PC-3 (cell line): ENCODE measurements around the gene KANK3. TPM values are rescaled to one million over a fixed set of nuclear protein-coding genes. Genes with fewer than 3 reads are reported as not detected.

Source experiments
- ATAC-seq: fragments of 200-7000 bp; cut with Tn5 transposase; 2 replicates; pipeline ENCODE4 v1.9.1; 2020; ENCODE audit warnings: mild to moderate bottlenecking, moderate library complexity
- BruUV-seq: library from RNA; stranded (reverse); fragments of 400-500 nt; replicated peaks from 2 replicates; lab custom pipeline; 2021; lab: Mats Ljungman, UMichigan
- CTCF ChIA-PET: fragments of 300-600 bp; sonication (Branson Sonifier 250); formaldehyde crosslinking; loops from one replicate; lab custom pipeline; 2022; ENCODE audit warnings: antibody characterized with exemption; lab: Charles Lee
- POLR2A ChIA-PET: fragments of 300-600 bp; sonication (Branson Sonifier 250); formaldehyde crosslinking; loops from one replicate; lab custom pipeline; 2022; ENCODE audit warnings: antibody characterized with exemption; ENCODE audit not compliant: unreplicated experiment; lab: Charles Lee
- DNase-seq: peaks from one replicate; pipeline ENCODE4 v3.0.0-alpha.2; 2015
- H2AFZ ChIP-seq: fragments of 300-600 bp; sonication (generic); 2 replicates; pipeline ENCODE4 v1.6.0; 2016; ENCODE audit warnings: antibody characterized with exemption, low read length
- H3F3A ChIP-seq: fragments of 300-600 bp; sonication (generic); one replicate; pipeline ENCODE4 v1.6.0; 2017; ENCODE audit warnings: antibody characterized with exemption, low read length, control low read depth, mild to moderate bottlenecking; ENCODE audit not compliant: unreplicated experiment
- H3K27ac ChIP-seq: fragments of 300-600 bp; sonication (generic); 2 replicates; pipeline ENCODE4 v1.5.1; 2016; ENCODE audit warnings: mild to moderate bottlenecking, low read length
- H3K27me3 ChIP-seq: fragments of 300-600 bp; sonication (generic); 2 replicates; pipeline ENCODE4 v1.6.1; 2016; ENCODE audit warnings: low read length, mixed read lengths
- H3K36me3 ChIP-seq: fragments of 300-600 bp; sonication (generic); 2 replicates; pipeline ENCODE4 v1.6.1; 2016; ENCODE audit warnings: low read depth, mixed run types, low read length, mixed read lengths
- H3K4me1 ChIP-seq: fragments of 300-600 bp; sonication (generic); 2 replicates; pipeline ENCODE4 v1.5.1; 2016; ENCODE audit warnings: low read length; ENCODE audit not compliant: insufficient read depth
- H3K4me2 ChIP-seq: fragments of 300-600 bp; sonication (generic); 2 replicates; pipeline ENCODE4 v1.6.0; 2016; ENCODE audit warnings: low read length
- H3K4me3 ChIP-seq: fragments of 300-600 bp; sonication (generic); 2 replicates; pipeline ENCODE4 v1.5.1; 2016; ENCODE audit warnings: mild to moderate bottlenecking, low read length, mixed read lengths
- H3K79me2 ChIP-seq: fragments of 300-600 bp; sonication (generic); 2 replicates; pipeline ENCODE4 v1.6.1; 2017; ENCODE audit warnings: low read length, mixed read lengths
- H3K9ac ChIP-seq: fragments of 300-600 bp; sonication (generic); 2 replicates; pipeline ENCODE4 v1.6.0; 2016; ENCODE audit warnings: mild to moderate bottlenecking, low read length
- H3K9me2 ChIP-seq: fragments of 300-600 bp; sonication (generic); replicated peaks from 2 replicates; pipeline ENCODE4 v1.6.1; 2016; ENCODE audit warnings: mixed run types, low read length, mixed read lengths
- H3K9me3 ChIP-seq: fragments of 300-600 bp; sonication (generic); 2 replicates; pipeline ENCODE4 v1.6.1; 2016; ENCODE audit warnings: low read length, mixed read lengths
- H4K20me1 ChIP-seq: fragments of 300-600 bp; sonication (generic); 2 replicates; pipeline ENCODE4 v1.6.1; 2016; ENCODE audit warnings: low read length, mixed read lengths
- CTCF ChIP-seq: fragments of 300-600 bp; sonication (generic); conservative IDR thresholded peaks from 2 replicates; pipeline ENCODE4 v1.5.1; 2017; ENCODE audit warnings: antibody characterized with exemption, low read depth, mild to moderate bottlenecking, low read length
- EZH2 ChIP-seq: fragments of 300-600 bp; sonication (generic); IDR thresholded peaks from one replicate; pipeline ENCODE4 v1.6.1; 2017; ENCODE audit warnings: antibody characterized with exemption, mild to moderate bottlenecking, low read length; ENCODE audit not compliant: unreplicated experiment
- EZH2phosphoT487 ChIP-seq: fragments of 300-600 bp; sonication (generic); IDR thresholded peaks from 2 replicates; pipeline ENCODE4 v1.6.1; 2018; ENCODE audit warnings: mild to moderate bottlenecking, antibody characterized with exemption, low read length, borderline replicate concordance
- intact Hi-C: fragments of 100-400 bp; cut with micrococcal nuclease; formaldehyde crosslinking; loops from 2 replicates; pipeline ENCODE4 v1.9.0; 2023
- total RNA-seq: library from RNA; depleted of rRNA; stranded (reverse); fragments of >200 nt; gene quantifications from 2 replicates; pipeline ENCODE4 v1.2.3, GENCODE V29; 2014

KANK3 gene
- total RNA-seq, 1 experiment from 2014 or later = 0.87 TPM

GRCh38 chr19:8335343-8336071 is 7.6 kb downstream of the KANK3 start:
- ChIA-PET POLR2A (interaction anchor here (0.6 kb wide), 1 partner anchor 115 kb away, joined by 3 read pairs; no protein-coding TSS in a partner anchor), CTCF (interaction anchor here (0.8 to 1.2 kb wide), 2 partner anchors 12 to 27 kb away, joined by 3 read pairs; partner anchors contain the start of gene CD320)
- Histone ChIP-seq H3K4me3 (peak overlapping the region; percentile 66; the same call in 1 of the 2 replicates), H4K20me1 (no peaks in the 10 kb centered on the region), H3K9me2 (no peaks in the 10 kb centered on the region), H3K4me1 (peaks cover 11% of the 10 kb centered on the region; the same call in 1 of the 2 replicates), H3K9ac (no peak overlapping the region), H3K79me2 (no peaks in the 10 kb centered on the region), H3K27ac (no peak overlapping the region), H3K4me2 (peak overlapping the region; percentile 92), H3K9me3 (no peaks in the 10 kb centered on the region), H3F3A (no peaks in the 10 kb centered on the region), H3K27me3 (peaks cover 22% of the 10 kb centered on the region), H3K36me3 (no peaks in the 10 kb centered on the region), H2AFZ (peak overlapping the region; percentile 87; the same call in 1 of the 2 replicates)
- no TSS peak for BruUV-seq
- no peak for DNase-seq
- no peak for TF ChIP-seq EZH2
- peak; percentile 40; the same call in 1 of the 2 replicates for TF ChIP-seq CTCF
- no peak for TF ChIP-seq EZH2phosphoT487
- intact Hi-C loops = no loop called here
- ATAC-seq = peak; percentile 41

- Histone ChIP-seq H3K27me3 (peaks cover 22% of the 10 kb centered on the region), H3K9me3 (no peaks in the 10 kb centered on the region), H4K20me1 (no peaks in the 10 kb centered on the region), H3K27ac (no peak overlapping the region), H3K79me2 (no peaks in the 10 kb centered on the region), H3K9me2 (no peaks in the 10 kb centered on the region), H3K4me1 (peaks cover 11% of the 10 kb centered on the region; the same call in 1 of the 2 replicates), H3K4me3 (peak overlapping the region; percentile 66), H3F3A (no peaks in the 10 kb centered on the region), H2AFZ (peak overlapping the region; percentile 87), H3K4me2 (peak overlapping the region; percentile 92), H3K36me3 (no peaks in the 10 kb centered on the region), H3K9ac (no peak overlapping the region)
- POLR2A ChIA-PET = interaction anchor here (0.6 kb wide), 1 partner anchor 115 kb away, joined by 3 read pairs; no protein-coding TSS in a partner anchor
- intact Hi-C loops = no loop called here
- ATAC-seq = peak; percentile 70
- CTCF ChIA-PET = interaction anchor here (0.6 to 1.2 kb wide), 3 partner anchors 13 to 56 kb away, joined by 3 to 12 read pairs (median 3); partner anchors contain the start of genes CD320 and RAB11B
- BruUV-seq = no TSS peak
- DNase-seq = peak; percentile 87
- TF ChIP-seq CTCF = no peak
- TF ChIP-seq EZH2phosphoT487 = no peak
- TF ChIP-seq EZH2 = no peak
Observed at GRCh38 chr19:8334458-8335342, 8.4 kb downstream of the KANK3 start.
